Ramos (cell line): ENCODE results near the gene SHISAL1.
"Not testable (repeated sequence)": the region's sequence is repeated elsewhere in the genome, so short reads cannot be mapped to it uniquely, and the experiment has no call there.

Experiments used
- in situ Hi-C: fragments of 300-500 bp; cut with MboI; formaldehyde crosslinking; loops from one replicate; pipeline ENCODE4 v1.14.3; 2022; ENCODE audit warnings: low sequenced_read_pairs; ENCODE audit not compliant: unreplicated experiment

The SHISAL1 gene

GRCh38 chr22:44245438-44245837 is 67.3 kb downstream of the SHISAL1 start:
- in situ Hi-C loops = no loop called here

- in situ Hi-C loops = no loop called here
These were observed 68.4 kb downstream of the SHISAL1 start for GRCh38 chr22:44244265-44244822.

DNA sequence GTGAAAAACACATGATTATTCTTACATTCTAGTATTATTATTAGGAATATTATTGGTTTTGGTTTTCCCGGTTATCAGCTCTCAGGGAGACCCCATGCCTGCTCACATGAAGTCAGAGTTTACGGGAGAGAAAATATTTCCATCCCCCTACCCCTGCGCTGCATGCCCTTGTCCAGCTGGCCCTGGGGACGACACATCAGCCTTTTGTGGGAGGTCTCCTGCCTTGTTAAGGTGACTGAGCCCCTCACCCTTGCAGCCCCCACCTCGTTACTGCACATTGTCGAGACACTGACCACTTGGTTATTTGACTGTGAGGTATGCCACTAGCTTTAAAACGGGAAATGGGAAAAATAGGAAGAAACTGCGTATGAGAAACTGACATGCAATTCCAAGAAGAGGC is 69.0 kb downstream of the SHISAL1 start:
- in situ Hi-C loops = no loop called here

DNA sequence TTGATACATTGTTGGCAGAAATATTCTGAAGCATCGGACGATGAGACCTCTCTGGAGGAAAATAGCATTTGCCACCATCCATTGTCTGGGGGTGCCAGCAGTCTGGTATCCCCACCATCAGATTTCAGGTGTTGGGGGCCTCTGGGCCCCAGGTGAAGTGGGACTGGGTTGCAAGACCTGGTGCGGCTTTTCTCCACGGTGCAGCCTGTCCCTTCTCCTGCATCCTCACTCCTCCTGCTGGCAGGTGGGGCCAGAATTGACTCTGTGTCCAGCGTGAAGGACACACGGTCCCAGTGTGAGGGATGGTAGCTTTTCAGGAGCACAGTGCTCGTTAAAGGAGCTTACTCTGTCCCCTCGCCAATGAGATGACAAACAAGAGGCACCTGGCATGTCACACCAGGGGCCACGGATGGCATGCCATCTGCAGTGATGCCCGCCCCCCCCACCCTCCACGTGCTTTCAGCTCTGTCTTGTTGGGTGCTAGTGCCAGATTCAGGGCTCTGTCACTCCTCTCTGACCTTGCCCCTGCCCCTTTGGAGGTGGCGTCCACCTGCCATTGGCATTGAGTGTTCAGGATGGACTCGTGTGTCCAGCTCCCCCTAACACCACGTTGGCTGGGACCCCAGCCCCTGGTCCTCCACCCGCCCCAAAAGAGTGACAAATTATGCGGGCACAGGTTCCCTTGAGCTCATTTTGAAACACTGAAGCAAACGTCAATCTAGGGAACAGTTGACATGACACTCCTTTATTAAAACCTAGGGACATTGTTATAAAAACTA is 69.6 kb downstream of the SHISAL1 start:
- in situ Hi-C loops = no loop called here

DNA sequence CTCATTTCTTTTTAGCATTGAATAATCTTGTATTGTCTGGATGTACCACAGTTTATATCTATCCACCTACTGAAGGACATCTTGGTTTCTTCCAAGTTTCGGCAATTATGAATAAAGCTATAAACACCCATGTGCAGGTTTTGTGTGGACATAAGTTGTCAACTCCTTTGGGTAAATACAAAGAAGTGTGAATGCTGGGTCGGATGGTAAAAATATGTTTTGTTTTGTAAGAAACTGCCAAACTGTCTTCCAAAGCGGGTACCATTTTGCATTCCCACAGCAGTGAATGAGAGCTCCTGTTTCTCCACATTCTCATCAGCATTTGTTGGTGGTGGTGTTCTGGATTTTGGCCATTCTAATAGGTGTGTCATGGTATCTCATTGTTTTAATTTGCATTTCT is 71.6 kb downstream of the SHISAL1 start:
- in situ Hi-C loops = not testable (repeated sequence)

DNA sequence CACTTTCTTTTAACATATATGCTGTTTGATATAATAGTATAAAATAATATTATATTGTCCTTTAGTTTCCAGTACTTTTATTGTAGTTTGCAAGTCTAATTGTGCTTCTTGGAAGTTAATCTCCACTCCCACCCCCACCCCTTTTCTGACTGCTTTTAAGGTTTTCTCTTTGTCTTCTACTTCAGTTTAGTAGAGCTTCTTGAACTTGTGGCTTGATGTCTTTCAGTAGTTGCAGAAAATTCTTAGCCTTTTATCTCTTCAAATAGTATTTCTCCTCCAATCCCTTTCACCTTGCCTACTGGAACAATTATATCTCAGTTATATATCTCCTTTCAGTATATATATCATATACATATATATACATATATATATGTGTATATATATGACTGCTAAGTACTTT is 75.5 kb downstream of the SHISAL1 start:
- in situ Hi-C loops = no loop called here

- in situ Hi-C loops = not testable (repeated sequence)
These were observed 78.4 kb downstream of the SHISAL1 start for GRCh38 chr22:44234372-44234771.

DNA sequence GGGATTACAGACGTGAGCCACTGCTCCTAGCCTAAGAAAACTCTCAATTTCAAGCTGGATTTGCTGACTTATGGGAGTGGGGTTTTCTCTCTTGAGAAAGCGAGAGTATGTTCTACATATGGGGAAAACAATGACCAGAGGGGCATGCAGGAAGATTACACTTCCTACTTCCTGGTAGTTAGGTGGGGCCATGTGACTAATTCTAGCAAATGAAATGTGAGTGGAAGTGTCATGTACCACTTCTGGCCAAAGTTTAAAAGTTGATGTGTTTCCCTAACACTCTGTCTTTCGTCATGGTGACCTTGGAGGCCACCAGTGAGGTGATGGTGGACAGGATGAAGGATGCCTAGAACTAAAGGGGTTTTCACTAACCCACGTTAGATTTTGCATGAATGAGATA is 81.5 kb downstream of the SHISAL1 start:
- in situ Hi-C loops = no loop called here

DNA sequence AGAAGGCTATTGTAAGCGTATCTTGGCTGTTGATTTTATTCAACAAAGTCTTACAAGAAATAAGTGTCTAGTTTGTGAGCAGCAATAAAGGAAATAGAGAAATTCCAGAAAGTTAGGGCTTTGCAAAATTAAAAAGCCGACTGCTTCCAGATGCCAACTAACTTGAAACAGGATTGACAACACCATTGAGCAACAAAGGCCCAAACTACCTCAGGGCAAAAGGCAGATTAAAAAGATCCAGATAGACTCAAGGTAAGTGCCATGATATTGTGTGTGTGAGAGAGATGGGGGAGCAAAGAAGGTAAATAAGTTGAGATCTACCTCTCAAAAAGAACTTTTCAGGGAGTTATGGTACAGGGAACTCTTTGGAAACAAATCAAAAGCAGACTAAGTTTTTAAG is 82.9 kb downstream of the SHISAL1 start:
- in situ Hi-C loops = no loop called here

- in situ Hi-C loops = no loop called here
These were observed 83.4 kb downstream of the SHISAL1 start for GRCh38 chr22:44229331-44229730.

DNA sequence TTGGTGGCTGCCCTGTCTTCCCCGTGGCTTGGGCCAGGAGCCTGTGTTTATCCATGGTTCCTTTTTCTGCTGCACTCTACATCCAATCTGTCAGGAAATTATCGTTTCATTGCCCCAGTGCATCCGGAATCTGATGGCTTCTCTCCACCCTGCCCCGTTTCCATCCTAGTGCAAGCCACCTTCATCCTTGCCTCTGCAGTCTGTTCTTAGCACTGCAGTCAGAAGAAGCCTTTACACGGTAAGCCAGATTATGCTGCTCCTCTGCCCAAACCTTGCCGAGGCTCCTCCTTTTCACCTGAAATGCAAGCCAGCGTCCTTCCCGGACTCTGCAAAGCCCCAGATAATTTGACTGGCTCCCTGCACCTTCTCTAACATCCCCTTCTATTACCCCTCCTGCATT is 86.9 kb downstream of the SHISAL1 start:
- in situ Hi-C loops = no loop called here

- in situ Hi-C loops = no loop called here
These were observed 87.6 kb downstream of the SHISAL1 start for GRCh38 chr22:44225091-44225689.

- in situ Hi-C loops = no loop called here
These were observed 88.6 kb downstream of the SHISAL1 start for GRCh38 chr22:44224166-44224565.

GRCh38 chr22:44221710-44222475 is 90.9 kb downstream of the SHISAL1 start:
- in situ Hi-C loops = no loop called here

DNA sequence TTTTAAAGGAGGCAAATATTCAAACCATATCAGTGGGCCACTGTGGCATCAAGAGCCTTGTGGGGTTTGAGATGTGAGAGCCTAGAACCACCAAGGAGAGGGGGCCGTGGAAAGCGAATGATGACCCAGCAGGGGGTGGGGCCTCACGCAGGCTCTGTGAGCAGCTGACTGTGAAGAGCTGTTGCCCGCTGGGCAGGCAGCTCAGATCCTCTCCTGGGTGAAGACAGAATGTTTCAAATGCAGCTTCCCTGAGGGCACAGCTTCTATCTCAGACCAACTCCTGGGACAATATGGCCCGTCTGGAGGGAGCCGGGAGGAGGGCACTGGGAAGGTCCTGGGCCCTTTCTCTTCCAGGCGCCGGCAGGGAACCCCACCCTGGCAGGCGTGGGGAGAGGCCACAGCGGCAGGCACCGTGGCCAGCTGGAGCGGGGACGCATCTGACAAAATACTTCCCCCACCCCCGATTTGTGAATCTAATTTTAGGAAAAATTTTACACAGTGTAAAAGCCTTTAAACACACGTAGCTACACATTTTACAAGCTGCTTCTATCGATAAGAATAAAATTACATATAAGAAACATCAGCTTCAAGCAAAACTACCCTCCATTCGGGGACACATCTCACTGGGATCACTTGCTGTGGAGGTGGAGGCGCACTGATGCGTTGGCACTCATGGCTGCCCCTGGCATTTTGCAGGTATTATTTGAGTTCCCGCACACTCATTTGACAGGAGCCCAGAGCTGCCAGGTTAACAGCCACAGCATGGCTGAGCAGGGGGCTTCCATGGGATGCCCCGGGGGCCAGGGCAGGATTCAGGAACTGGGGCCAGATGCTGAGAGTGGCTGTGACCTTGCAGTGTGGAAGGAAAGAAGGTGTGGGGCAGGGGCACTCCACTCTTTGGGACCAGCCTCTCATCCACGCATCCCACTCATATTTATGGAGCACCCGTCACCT is 91.7 kb downstream of the SHISAL1 start:
- in situ Hi-C loops = no loop called here

DNA sequence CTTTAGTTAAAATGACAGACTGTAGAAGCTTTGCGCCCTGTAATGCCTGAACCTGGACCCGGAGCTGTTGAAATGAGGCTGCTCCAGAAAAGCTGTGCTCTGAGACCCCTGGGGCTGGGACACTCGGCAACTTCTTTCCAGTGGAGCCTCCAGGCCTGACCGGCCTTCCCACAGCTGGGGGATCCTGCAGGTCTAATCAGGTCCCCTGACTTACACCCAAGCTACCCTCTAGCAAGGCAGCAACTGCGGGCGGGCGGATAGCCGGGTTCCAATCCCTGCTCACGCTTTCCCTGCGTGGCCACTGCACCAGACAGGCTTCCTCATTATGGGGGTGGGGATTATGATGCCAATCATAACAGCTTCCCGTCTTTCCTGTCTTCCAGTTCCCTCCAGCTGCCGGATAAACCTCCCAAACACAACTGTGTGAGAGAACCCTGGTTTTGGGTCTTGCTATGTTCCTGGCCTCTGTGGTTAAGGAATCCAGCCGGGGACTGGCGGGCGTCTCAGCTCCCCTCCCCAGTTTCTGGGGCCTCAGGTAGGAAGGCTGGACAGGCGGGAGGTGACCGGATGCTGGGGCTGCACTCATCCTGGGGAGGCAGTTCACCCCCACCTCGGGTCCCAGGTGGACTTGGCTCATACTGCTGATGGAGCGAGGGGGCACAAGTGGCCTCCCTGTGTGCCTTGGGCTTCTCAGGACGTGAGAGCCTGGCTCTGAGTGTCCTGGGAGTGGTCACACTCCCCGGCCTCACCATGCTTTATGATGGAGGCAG is 93.5 kb downstream of the SHISAL1 start:
- in situ Hi-C loops = no loop called here

- in situ Hi-C loops = no loop called here
These were observed 94.7 kb downstream of the SHISAL1 start for GRCh38 chr22:44218071-44218470.

DNA sequence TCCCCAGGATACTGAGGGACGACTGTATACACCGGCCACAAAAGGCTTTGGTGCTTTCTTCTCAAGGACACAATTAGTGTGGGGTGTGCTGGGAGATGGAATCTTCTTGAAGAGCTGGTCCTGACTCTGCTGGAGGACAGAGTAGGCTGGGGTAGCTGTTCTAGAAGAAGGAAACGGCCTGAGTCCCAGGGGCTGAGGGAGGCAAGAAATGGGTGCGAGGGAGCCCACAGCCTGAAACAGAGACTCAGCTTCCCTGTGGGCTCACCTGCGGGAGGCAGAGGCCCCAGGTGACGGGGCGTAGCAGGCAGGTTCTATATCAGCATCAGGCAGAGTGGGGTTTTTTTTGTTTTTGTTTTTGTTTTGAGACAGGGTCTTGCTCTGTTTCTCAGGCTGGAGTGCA is 95.4 kb downstream of the SHISAL1 start:
- in situ Hi-C loops = no loop called here

GRCh38 chr22:44215287-44215686 is 97.5 kb downstream of the SHISAL1 start:
- in situ Hi-C loops = no loop called here
